HG02884 (cell line): ENCODE data around the gene SULT2B1.

Source experiments
- ATAC-seq: cut with Tn5 transposase; IDR thresholded peaks from one replicate; pipeline ENCODE4 v1.9.1; 2021; ENCODE audit warnings: mild to moderate bottlenecking, moderate library complexity; ENCODE audit not compliant: unreplicated experiment

Gene SULT2B1

DNA sequence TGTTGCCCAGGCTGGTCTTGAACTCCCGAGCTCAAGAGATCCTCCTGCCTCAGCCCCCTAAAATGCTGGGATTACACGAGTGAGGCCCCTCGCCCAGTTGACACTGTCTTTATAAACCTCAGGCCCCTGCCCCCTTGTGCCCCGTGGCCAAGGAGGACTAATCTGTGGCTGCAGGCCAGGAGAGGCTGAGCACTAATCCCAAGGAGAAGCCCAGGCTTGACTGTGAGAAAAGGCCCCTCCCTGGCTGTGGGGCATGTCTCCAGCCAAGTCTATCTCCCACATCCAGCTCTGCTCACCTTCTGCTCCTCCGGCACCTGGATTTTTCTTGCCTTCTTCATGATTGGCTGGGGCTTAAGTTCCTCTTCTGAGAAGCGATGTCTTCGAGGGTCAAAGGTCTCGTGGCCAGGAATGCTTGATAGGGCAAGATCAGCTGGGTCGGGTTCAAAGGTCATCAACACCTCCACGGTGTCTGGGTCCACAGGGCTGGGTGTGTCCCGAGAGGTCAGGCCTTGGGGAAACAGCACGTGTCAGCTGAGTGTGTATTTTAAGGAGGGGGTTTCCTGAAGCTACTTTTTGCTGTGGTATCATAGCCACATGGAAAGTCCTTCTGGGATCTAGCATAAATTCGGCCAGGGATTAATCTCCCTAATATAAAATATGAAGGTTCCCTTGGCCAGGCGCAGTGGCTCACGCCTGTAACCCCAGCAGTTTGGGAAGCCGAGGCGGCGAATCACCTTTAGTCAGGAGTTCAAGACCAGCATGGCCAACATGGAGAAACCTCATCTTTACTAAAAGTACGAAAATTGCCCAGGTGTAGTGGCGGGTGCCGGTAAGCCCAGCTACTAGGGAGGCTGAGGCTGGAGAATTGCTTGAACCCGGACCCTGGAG is 81.4 kb downstream of the SULT2B1 start:
- no peak for ATAC-seq

DNA sequence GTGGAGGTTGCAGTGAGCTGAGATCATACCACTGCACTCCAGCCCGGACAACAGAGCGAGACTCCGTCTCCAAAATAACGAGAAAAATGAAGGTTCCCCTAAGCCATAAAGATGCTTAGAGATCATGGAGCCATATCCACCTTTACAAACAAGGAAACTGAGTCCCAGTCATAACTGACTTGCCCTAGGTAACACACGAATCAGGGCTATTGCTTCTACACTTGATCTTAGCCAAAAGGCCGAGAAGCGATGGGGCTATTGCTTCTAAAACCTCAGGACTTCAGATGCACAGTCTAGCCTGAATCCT is 82.0 kb downstream of the SULT2B1 start:
- no peak for ATAC-seq

DNA sequence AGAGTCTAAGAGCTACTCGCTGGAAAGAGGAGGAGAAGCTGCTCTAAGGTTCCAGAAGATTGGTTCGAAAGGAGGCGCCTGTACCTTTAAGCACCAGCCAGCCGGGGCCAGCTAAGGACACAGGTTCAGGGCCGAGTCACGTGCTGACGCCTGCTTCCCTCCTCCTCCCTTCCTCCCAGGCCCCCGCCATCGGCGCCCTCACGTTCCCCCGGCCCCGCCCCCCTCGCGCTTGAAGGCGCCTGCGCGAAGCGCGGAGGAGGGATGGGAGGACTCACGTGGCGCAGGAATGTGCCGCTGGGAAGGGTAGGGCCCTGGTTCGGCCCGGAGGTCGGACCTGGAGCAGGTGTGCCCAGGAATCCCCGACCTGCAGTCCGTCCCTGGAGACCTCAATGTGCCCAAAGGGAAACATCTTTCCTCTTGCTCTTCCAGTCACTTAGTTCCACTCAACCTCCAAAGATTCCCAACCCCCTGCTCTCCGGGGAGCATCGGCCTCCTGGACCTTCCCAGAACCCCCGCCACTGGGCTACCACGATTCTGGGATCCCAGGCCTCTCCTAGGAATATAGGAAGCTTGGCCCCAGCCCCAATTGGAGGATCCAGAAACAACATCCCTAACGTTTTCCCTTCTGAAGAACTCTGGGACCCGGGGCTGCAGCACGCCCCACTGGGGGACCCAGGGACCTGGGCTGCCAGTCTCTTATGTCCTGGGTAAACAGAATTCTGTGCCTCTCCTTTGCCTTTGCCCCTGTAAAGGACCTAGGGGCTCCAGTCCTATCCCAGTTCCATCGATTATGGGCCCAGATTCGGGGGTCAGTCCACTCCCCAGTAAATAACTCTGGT is 82.7 kb downstream of the SULT2B1 start:
- ATAC-seq: no peak

DNA sequence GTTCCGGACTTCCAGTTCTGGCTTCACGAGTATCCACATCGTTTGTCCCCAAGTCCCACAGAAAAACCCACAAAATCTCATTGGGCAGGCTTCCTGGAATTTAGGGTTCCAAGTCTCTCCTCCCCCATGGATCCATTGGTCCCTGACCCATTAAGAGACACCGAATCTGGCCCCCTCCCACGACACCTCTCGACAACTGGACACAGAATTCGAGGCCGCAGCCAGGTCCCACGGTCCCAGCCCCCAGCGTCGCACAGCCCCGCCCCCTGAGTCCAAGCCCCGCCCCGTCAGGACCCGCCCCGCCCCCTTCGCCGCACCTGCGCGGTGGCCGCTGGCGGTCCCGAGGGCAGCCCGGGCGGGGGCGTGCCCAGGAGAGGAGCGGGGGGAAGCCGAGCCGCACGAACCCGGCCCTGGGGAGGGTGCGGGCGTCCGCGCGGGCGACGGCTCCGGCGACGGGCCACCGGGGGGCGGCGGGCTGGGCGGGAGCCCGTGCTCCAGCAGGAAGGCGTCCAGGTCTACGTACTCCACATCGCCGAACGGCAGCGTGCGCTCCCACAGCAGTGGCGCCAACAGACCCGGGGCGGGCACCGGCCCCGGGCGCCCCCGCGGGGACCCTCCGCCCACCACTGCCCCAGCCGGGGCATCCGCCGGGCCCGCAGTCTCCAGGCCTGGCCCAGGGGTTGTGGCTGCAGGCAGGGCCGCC is 83.4 kb downstream of the SULT2B1 start:
- ATAC-seq: no peak

DNA sequence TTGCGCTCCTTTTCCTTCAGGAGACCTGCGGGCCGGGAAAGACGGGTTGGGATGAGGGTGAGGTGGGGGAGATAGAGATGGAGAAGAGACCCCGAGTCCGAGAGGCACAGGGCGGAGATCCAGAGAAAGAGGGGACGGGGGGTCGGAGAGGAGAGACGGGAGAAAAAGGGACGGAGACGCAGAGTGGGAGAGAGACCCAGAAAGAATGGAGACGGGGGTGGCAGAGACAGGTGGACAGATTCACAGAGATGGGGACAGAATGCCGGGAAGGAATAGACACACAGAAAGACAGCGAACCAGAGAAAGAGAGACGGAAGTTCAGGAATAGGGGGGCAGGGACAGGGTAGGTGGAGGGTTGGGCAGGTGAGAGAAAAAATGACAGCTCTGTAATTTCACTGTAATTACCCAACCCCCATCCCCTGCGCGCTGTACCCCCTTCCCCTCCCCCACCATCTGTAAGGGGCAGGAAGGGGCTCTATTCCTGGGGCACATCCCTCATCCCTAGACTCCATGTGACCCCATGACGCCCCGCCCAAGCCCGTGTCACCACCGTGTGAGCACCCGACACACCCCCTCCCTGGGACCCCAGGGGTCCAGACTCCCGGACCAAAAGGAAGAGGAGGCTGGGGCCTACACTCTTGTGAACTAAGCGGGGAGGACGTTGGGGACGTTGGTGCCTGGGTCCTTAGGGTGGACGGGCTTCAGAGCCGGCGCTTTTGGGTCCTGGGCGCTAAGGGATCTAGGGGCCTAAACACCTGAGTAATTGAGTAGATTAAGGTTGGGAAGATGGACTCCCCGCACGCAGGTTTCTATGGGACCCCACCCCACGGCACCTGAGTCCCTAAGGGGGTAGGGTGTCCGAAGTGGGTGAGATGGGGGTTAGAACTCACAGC is 84.2 kb downstream of the SULT2B1 start:
- no peak for ATAC-seq

DNA sequence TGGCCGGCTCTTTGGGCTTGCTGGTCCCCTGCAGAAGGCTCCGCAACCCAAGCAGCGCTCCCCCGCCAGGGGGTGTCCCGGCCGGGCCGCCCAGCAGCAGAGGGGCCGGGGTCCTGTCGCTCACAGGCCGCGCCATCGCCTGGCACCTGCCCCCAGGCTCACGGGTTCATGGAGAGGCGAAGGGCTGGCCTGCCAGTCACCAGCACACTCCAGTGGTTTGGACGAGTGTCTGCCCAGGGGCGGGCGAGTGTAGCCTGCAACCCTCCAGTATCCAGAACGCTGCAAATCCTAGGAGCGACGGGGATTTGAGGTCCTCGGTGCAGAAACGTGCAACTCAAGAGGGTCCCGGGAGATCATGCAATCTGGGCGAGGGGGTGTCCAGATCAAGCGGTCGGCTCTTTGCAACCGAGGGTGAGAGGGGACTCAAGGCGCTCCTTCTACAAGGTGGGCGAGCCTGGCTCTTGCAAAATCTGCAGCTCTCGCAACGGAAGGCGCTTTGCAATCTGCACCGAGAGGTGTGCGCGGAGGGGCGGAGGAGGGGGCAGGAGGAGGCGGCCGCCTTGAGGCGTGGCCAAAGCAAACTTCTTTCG is 85.0 kb downstream of the SULT2B1 start, which contains the start of gene DBP:
TSS of gene DBP (minus strand) at position 521 of the 590 bp plus-strand sequence. CDS start at position 136, 385 bp downstream.
- no peak for ATAC-seq

DNA sequence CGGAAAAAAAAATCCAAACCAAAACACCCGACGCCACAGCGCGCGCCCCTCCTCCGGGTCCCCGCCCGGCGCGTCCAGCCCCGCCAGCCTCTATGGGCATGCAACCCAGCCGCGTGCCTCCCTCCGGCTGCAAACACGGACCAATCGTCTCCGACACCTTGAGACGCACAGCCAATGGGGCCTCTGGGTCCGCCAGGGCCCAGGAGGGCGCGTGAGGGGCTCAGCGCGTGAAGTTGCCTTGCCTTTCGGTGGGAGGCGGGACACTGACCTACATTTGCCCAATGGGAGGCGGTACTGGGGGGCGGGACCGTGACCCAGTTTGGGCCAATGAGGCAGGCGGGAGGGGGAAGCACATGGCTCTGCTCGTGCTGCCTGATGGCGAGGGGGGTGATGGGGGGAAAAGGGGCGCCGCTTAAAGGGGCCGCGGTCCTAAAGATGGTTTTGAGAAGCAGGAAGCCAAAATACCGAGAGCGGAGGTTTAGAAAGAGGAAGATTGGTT is 85.5 kb downstream of the SULT2B1 start:
- ATAC-seq: peak; percentile 58

DNA sequence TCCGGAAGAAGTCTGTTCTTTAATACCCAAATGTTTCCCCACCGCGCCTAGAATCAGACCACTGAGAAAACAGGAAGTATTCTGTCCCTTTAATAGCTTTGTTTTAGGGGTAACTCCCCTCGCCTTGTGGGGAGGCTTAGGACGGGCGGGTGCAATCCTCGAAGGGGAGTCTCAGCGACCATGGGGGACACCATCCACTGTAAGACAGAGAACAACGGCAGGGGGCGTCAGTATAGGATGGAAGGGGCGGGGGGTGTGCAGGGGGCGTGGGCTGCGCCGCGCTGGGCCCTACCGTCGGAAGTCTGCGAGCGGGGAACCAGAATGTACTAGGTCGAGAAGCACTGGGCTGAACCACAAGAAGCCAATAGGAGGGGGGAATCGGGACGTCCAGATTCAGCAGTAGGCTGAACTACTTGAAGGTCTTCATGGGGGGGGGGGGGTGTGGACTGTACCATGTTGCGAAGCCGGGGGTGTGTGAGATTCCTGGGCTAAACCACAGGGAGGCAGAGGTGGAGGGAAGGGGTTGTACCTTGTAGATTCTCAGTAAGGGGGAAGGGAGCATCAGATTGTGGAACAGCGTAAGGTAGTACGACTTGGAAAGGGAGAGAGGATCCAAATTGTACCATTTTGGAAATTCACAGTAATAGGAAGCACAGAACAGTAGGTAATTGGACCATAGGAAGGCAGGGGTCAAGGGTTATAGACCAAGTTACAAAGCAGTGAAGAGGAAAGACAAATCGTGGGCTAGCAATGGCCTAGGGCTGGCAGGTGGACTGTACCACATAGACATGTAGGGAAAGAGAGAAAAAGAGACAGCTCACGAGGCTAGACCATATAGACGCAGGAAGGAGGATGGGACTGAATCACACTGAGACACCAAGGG is 86.2 kb downstream of the SULT2B1 start:
- peak; percentile 23 for ATAC-seq

DNA sequence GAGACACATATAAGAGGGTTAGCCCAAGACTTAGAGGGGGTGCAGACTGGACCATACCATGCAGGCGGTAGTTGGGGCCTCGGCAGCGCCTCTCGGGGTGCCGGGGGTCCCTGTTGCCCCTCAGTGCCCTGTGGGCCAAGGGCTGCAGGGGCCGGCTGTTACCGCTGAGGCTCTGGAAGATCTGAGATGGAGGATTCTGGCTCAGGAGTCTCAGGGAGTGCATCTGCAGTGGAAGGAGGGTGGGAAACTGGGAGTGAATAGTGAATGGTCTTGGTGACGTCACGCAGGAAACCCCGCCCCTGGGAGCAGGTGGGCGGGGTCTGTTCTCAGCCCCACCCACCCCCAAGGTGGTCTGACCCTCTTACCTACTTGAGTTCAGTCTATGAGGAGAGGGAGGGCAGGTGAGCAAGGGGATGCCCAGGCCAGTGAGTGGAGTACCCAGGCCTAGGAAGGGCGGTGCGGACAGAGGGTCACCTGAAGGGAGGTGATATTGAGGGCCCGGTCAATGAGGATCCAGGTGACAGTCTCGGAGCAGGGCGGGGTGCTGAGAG is 86.9 kb downstream of the SULT2B1 start:
- no peak for ATAC-seq

DNA sequence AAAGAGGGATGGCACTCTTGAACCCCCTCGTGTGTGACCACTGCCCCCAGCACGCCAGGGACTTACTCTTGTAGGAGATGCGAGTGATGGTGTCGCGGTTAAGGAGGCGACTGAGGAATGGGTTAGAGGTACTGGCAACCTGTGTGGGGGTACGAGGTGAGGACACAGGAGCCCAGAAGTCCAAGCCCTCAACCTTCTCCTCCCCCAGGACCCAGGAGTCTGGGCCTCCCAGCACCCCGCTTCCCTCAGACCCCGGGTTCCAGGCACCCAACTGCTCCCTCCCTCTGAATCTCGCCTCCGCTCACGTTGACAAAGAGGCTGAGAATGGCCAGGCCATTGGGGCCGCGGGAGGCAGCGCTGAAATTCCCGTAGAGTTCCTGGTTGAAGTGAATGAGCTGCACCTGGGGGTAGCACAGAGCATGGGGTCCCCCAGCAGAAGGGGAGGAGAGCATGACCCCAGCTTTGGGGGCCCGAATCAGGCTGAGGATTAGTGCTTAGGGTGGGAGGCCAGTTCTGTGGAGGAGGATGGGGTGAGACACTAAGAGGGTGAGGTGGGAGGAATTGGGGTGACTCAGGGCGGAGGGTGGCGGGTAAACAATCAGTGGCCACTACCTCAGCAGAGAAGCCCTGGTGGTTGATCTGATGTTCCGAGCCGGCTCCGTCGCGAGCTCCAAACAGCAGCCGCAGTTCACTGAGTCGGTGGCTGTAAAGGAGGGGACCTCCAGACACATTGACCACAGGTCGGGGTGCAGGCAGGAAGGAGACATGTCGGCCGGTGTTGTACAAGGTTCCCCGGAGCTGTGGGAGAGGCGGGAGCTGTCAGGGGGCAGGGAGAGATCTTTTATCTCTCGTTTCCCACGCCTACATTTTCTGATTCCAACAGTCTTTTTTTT is 87.8 kb downstream of the SULT2B1 start:
- ATAC-seq: no peak

DNA sequence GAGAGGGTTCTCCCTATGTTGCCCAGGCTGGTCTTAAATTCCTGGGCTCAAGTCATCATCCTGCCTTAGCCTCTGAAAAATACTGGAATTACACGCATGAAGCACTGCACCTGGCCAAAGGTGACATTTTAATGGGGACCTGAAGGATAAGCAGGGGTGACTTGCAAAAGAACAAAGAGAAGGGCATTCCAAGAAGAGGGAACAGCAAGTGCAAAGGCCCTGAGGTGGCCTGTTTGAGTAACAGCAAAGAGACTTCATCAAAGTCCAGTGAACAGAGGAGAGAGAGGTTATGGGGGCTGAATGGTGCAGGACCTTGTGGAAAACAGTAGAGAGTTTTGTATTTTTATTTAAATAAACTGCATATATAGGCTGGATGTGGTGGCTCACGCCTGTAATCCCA is 89.9 kb downstream of the SULT2B1 start:
- no peak for ATAC-seq

DNA sequence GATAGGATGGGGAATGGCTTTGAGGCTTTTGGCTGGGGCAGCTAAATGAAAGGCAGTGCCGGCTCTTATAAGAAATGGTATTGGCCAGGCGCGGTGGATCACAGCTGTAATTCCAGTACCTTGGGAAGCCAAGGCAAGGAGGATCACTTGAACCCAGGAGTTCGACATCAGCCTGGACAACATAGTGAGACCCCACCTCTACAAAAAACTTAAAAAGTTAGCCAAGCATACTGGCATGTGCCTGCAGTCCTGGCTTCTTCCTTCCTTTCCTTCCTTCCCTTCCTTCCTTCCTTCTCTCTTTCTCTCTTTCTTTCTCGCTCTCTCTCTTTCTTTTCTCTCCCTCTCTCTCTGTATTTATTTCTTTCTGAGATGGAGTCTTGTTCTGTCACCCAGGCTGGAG is 90.9 kb downstream of the SULT2B1 start:
- no peak for ATAC-seq

DNA sequence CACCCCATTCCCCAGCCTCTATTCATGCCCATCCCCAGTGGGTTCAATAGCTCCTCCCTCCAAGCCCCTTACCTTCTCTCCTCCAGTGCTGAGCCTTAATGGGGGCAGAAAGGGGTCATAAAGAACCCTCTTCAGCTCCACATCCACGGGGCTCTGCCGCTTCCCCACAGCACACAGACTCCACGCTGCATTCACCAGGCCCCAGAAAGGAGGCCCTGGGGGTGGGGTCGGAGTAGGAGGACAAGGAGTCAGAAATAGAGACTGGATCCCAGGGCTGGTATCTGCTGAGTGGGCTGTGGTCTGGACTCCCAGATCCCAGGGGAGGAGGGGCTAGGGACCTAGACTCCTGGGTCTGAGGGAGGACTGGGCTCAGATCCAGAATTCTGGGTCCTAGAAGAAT is 92.4 kb downstream of the SULT2B1 start:
- ATAC-seq: no peak

DNA sequence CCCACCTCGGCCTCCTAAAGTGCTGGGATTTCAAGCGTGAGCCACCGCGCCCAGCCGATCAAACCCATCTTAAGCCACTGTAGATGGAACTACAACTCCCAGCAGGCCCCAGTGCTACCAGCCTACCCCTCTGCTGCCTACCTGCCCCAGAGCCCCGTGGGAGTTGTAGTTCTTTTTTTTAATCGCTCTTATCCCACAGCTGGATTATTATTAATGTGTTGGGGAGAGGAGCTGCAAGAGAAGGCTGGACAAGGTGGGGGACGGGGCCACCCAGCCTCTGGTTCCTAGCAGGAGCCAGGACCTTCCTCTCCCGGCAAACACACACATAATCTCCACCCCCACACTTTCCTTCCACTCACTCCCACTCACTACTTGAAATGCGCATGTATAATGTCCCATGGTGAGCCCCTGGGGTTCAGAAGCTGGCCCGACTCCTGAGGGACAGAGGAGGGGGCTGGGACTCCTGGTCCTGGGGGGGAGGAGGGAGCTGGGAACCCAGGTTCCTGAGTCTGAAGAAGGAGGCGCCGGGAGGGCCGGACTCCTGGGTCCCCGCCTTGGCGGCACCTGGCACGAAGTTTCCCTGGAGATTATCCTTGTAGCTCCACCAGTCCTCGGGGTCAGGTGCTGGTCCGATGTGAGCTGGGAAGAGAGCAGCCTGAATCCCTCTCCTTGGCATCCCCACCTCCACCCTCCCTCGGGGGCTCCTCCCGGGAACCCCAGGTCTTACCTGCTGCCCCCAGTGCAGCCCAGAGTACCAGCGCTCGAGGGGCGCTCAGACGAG is 93.1 kb downstream of the SULT2B1 start:
- no peak for ATAC-seq

DNA sequence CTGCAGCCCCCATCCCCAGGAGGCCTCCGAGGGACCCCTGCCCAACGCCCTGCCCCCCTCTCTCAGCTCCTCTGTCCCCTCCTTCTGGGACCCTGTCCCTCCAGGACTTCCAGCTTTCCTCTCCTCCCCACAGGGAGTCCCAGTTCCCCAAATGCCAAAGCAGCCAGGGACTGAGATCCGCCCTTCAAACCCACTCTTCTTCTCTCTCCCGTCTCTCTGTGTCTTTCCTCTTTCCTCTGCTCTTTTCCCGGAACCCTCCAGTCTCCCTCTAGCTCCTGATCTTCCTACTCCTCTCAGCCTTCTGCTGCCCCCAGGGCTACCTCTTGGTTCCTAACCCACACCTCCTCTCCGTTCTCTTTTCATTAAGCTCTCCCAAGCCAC is 93.6 kb downstream of the SULT2B1 start:
- no peak for ATAC-seq

DNA sequence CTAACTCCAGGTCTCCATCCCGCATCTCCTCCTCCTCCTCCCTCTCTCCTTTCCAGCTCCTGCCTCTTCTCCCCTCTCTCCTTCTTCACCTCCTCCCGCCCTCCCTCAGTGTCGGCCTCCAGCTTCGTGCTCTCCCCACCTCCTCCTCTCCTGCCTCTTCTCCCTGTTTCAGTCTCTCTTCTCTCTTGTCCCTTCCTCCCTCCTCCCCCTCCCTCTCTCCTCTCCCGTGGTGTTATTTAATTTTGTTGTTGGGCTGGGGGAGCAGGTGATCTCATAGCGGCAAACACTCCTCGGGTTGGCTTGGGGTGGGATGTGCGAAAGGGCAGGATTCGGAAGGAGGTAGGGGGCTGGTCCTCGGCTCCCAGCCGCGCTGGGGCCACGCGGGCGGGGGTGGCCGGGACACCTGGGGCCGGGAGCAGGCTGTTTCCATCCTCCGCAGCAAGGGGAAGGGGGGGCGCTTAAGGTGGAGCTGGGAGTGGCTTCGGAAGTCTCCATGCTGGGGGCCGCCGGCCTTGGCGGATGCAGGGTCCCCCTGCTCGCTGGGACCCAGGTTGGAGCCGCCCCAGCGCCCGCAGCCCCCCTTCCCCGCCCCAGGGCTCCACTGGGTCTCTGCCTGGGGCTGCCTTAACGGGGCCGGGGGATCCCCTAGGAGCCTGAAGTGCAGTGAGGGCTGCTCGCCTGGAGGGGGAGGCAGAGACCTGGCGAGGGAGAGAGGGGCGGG is 94.2 kb downstream of the SULT2B1 start, which contains the start of gene CA11:
TSS of gene CA11 (minus strand) at position 187 of the 721 bp plus-strand sequence. CDS start 555 bp downstream, outside the sequence.
- peak; percentile 80 for ATAC-seq
